HL-60 (cell line): ENCODE results near the gene AK4.

Experiments
- DNase-seq, 2 experiments: peaks; one replicate each; pipeline ENCODE4 v3.0.0-alpha.2; 2010 to 2020; ENCODE audit warnings: low read depth in 1 of 2, low spot score in 1 of 2
- H3K27ac ChIP-seq: fragments of 250-450 bp; sonication (Bioruptor Pico); replicated peaks from 2 replicates; pipeline ENCODE4 v1.5.1; 2020; ENCODE audit warnings: mild to moderate bottlenecking, moderate library complexity
- H3K27me3 ChIP-seq: fragments of 250-450 bp; sonication (Bioruptor Pico); 2 replicates; pipeline ENCODE4 v1.5.1; 2021; ENCODE audit warnings: mild to moderate bottlenecking, moderate library complexity; ENCODE audit not compliant: insufficient read depth, poor library complexity, severe bottlenecking
- H3K4me3 ChIP-seq: replicated peaks from 2 replicates; pipeline ENCODE4 v1.5.1; 2011; ENCODE audit warnings: mild to moderate bottlenecking, control low read depth, low read length; ENCODE audit not compliant: insufficient read depth
- GABPA ChIP-seq: IDR thresholded peaks from 2 replicates; pipeline ENCODE4 v1.6.1; 2012; ENCODE audit warnings: low read depth
- POLR2AphosphoS5 ChIP-seq: IDR thresholded peaks from 2 replicates; pipeline ENCODE4 v1.6.1; 2012; ENCODE audit warnings: low read depth
- SPI1 ChIP-seq: IDR thresholded peaks from 2 replicates; pipeline ENCODE4 v1.6.1; 2012; ENCODE audit warnings: low read depth, mild to moderate bottlenecking, borderline replicate concordance
- TF ChIP-seq, protein P1 (sequence below): IDR thresholded peaks from one replicate; pipeline ENCODE4 v1.5.1; 2011; ENCODE audit warnings: low read length, control low read depth, inconsistent platforms; ENCODE audit not compliant: insufficient read depth
- TF ChIP-seq, protein P2 (sequence below): IDR thresholded peaks from 2 replicates; pipeline ENCODE4 v1.6.1; 2012; ENCODE audit warnings: low read depth; ENCODE audit not compliant: insufficient replicate concordance

AK4 gene

DNA sequence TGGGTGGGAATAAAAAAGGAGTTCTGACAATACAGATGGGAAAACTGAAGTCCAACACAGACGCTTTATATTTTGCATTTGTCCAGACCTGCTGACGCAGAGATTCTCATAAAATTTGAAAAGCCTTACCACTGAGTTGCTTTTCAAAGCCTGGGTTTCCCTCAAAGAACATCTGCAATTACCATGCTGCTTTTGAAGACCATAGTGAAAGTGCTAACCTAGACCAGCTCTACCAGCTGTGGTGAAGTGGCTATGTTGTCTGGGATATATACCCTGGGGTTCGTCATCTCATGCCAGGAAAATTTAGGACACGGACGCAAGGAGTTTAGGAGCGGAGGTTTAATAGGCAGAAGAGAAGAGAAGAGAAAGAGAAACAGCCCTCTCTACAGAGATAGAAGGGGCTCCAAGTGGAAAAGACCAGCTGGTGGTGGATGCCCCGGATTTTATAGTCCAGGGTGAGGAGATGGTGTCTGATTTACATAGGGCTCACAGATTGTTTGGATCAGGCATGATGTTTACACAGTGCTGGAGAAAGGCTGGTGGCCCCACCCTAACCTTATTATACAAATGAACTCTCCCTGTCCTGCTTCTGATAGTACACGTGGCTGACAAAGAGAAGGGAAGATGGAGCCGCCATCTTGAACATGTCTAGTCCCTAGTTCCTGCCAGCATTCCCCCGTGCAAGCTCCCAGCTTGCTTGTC, 73.8 kb downstream of the AK4 start:
- TF ChIP-seq, protein P1, sequence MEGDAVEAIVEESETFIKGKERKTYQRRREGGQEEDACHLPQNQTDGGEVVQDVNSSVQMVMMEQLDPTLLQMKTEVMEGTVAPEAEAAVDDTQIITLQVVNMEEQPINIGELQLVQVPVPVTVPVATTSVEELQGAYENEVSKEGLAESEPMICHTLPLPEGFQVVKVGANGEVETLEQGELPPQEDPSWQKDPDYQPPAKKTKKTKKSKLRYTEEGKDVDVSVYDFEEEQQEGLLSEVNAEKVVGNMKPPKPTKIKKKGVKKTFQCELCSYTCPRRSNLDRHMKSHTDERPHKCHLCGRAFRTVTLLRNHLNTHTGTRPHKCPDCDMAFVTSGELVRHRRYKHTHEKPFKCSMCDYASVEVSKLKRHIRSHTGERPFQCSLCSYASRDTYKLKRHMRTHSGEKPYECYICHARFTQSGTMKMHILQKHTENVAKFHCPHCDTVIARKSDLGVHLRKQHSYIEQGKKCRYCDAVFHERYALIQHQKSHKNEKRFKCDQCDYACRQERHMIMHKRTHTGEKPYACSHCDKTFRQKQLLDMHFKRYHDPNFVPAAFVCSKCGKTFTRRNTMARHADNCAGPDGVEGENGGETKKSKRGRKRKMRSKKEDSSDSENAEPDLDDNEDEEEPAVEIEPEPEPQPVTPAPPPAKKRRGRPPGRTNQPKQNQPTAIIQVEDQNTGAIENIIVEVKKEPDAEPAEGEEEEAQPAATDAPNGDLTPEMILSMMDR = no peak
- no peak for TF ChIP-seq SPI1
- no peak for TF ChIP-seq POLR2AphosphoS5
- no peak for TF ChIP-seq GABPA
- TF ChIP-seq, protein P2, sequence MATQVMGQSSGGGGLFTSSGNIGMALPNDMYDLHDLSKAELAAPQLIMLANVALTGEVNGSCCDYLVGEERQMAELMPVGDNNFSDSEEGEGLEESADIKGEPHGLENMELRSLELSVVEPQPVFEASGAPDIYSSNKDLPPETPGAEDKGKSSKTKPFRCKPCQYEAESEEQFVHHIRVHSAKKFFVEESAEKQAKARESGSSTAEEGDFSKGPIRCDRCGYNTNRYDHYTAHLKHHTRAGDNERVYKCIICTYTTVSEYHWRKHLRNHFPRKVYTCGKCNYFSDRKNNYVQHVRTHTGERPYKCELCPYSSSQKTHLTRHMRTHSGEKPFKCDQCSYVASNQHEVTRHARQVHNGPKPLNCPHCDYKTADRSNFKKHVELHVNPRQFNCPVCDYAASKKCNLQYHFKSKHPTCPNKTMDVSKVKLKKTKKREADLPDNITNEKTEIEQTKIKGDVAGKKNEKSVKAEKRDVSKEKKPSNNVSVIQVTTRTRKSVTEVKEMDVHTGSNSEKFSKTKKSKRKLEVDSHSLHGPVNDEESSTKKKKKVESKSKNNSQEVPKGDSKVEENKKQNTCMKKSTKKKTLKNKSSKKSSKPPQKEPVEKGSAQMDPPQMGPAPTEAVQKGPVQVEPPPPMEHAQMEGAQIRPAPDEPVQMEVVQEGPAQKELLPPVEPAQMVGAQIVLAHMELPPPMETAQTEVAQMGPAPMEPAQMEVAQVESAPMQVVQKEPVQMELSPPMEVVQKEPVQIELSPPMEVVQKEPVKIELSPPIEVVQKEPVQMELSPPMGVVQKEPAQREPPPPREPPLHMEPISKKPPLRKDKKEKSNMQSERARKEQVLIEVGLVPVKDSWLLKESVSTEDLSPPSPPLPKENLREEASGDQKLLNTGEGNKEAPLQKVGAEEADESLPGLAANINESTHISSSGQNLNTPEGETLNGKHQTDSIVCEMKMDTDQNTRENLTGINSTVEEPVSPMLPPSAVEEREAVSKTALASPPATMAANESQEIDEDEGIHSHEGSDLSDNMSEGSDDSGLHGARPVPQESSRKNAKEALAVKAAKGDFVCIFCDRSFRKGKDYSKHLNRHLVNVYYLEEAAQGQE = no peak
- Histone ChIP-seq H3K27ac (no peak overlapping the region), H3K27me3 (no peaks in the 10 kb centered on the region), H3K4me3 (no peak overlapping the region)
- DNase-seq = no peak

DNA sequence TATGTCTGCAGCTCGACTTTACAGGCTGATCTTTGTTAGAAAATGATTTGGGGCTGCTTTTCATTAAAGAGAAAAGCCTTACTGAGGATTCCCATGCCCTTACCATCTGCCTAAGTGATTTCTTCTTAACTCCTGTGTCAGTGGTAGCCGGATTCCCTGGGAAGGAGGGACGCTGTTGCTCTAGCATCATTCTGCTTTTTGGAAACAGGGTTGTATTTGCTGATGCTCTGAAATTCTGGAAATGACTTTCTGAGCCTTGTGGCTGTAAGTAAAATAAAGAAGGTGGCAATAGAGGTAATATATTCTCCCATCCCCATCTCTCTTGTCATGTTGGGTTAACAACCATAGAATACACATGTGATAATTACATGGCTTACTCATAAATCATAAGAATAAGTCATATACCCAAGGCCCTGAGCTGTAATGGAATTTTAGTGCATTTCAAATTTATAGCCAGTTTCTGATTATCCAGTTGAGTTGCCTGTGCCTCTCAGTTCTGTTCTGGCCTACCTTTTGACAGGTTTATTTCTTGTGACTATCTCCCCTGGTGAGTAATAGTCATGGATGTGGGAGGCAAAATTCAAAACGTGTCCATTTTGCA, 74.4 kb downstream of the AK4 start:
- Histone ChIP-seq H3K27me3 (no peaks in the 10 kb centered on the region), H3K27ac (no peak overlapping the region), H3K4me3 (no peak overlapping the region)
- TF ChIP-seq, protein P1 = no peak
- TF ChIP-seq SPI1 = no peak
- TF ChIP-seq, protein P2 = no peak
- TF ChIP-seq POLR2AphosphoS5 = no peak
- TF ChIP-seq GABPA = no peak
- no peak for DNase-seq

DNA sequence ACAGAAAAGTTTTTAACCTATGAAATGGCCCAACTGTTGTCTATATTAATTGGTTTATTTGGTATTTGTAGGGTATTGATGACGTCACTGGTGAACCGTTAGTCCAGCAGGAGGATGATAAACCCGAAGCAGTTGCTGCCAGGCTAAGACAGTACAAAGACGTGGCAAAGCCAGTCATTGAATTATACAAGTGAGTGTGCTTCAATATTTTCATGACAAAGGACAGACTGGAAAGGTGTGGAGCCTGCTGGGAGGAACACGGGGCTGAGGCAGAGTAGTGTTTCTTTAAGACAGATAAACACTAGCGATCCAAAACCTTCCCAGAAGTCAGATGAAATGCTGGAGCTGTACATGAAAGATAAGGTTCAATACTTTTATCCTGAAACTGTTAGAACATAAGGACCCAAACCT, 76.7 kb downstream of the AK4 start:
- Histone ChIP-seq H3K27ac (no peak overlapping the region), H3K4me3 (no peak overlapping the region), H3K27me3 (no peaks in the 10 kb centered on the region)
- no peak for DNase-seq
- TF ChIP-seq SPI1 (no peak), GABPA (no peak), POLR2AphosphoS5 (no peak)
- TF ChIP-seq, protein P1 = no peak
- TF ChIP-seq, protein P2 = no peak
